ENCODE measurements around the gene RIC8A. TPM values are rescaled to one million over a fixed set of nuclear protein-coding genes. Genes with fewer than 3 reads are reported as not detected.

Gene RIC8A
- total RNA-seq, 1 experiment from 2014 or later: 180 TPM

- ATAC-seq: no peak
- no peaks in the 10 kb centered on the region for H3K27me3 ChIP-seq (ENCODE audit: low read length)
- intact Hi-C loops (cut with micrococcal nuclease): no loop called here
- H3K9me3 ChIP-seq (ENCODE audit: low read length): no peaks in the 10 kb centered on the region
- no peak overlapping the region for H3K4me3 ChIP-seq (ENCODE audit: low read length)
- H3K9me2 ChIP-seq (replicated peaks; ENCODE audit: low read length): no peaks in the 10 kb centered on the region
- TF ChIP-seq EZH2 (IDR thresholded peaks at IDR 0.05; ENCODE audit: low read length, unreplicated experiment) (no peak), EZH2phosphoT487 (IDR thresholded peaks at IDR 0.05; ENCODE audit: borderline replicate concordance, low read length) (no peak), CTCF (conservative IDR thresholded peaks at IDR 0.05; ENCODE audit: low read depth, low read length) (no peak)
- H4K20me1 ChIP-seq (ENCODE audit: low read length): no peaks in the 10 kb centered on the region
- no peak overlapping the region for H2AFZ ChIP-seq (ENCODE audit: low read length)
- POLR2A ChIA-PET (ENCODE audit: unreplicated experiment): no interaction called here
- no peak overlapping the region for H3K9ac ChIP-seq (ENCODE audit: low read length)
- no peak overlapping the region for H3K4me2 ChIP-seq (ENCODE audit: low read length)
- no peaks in the 10 kb centered on the region for H3F3A ChIP-seq (ENCODE audit: low read length, unreplicated experiment)
- DNase-seq: no peak
- CTCF ChIA-PET: no interaction called here
- no peak overlapping the region for H3K27ac ChIP-seq (ENCODE audit: low read length)
- no TSS peak for BruUV-seq (replicated peaks)
- H3K4me1 ChIP-seq (ENCODE audit: insufficient read depth, low read length): peaks cover 5% of the 10 kb centered on the region; the same call in 1 of the 2 replicates
- H3K79me2 ChIP-seq (ENCODE audit: low read length): peaks cover 9% of the 10 kb centered on the region
- H3K36me3 ChIP-seq (ENCODE audit: low read depth, low read length): no peaks in the 10 kb centered on the region
Observed at GRCh38 chr11:230431-230830, 22.9 kb downstream of the RIC8A start.

GRCh38 chr11:232783-233565, 25.5 kb downstream of the RIC8A start:
- Histone ChIP-seq H3F3A (ENCODE audit: low read length, unreplicated experiment) (no peaks in the 10 kb centered on the region), H3K9me3 (ENCODE audit: low read length) (no peaks in the 10 kb centered on the region), H3K79me2 (ENCODE audit: low read length) (peaks cover 28% of the 10 kb centered on the region), H2AFZ (ENCODE audit: low read length) (no peak overlapping the region), H3K27me3 (ENCODE audit: low read length) (no peaks in the 10 kb centered on the region), H3K9me2 (replicated peaks; ENCODE audit: low read length) (no peaks in the 10 kb centered on the region), H3K9ac (ENCODE audit: low read length) (no peak overlapping the region), H3K27ac (ENCODE audit: low read length) (no peak overlapping the region), H4K20me1 (ENCODE audit: low read length) (0 out of 2 replicates have a peak, but pooled peaks cover 4% of the 10 kb centered on the region), H3K4me1 (ENCODE audit: insufficient read depth, low read length) (peaks cover 8% of the 10 kb centered on the region), H3K4me3 (ENCODE audit: low read length) (no peak overlapping the region), H3K36me3 (ENCODE audit: low read depth, low read length) (no peaks in the 10 kb centered on the region), H3K4me2 (ENCODE audit: low read length) (no peak overlapping the region)
- intact Hi-C loops (cut with micrococcal nuclease): no loop called here
- ChIA-PET CTCF (no interaction called here), POLR2A (ENCODE audit: unreplicated experiment) (no interaction called here)
- BruUV-seq (replicated peaks): no TSS peak
- DNase-seq (no peak), ATAC-seq (no peak)
- TF ChIP-seq EZH2phosphoT487 (IDR thresholded peaks at IDR 0.05; ENCODE audit: borderline replicate concordance, low read length): no peak
- TF ChIP-seq EZH2 (IDR thresholded peaks at IDR 0.05; ENCODE audit: low read length, unreplicated experiment): no peak
- TF ChIP-seq CTCF (conservative IDR thresholded peaks at IDR 0.05; ENCODE audit: low read depth, low read length): no peak

- Histone ChIP-seq H3K79me2 (ENCODE audit: low read length) (peaks cover 50% of the 10 kb centered on the region), H3K9ac (ENCODE audit: low read length) (peak overlapping the region; percentile 89), H3F3A (ENCODE audit: low read length, unreplicated experiment) (no peaks in the 10 kb centered on the region), H3K4me3 (ENCODE audit: low read length) (peak overlapping the region; percentile 91), H3K4me2 (ENCODE audit: low read length) (peak overlapping the region; percentile 92), H3K36me3 (ENCODE audit: low read depth, low read length) (no peaks in the 10 kb centered on the region; the same call in 1 of the 2 replicates), H4K20me1 (ENCODE audit: low read length) (0 out of 2 replicates have a peak, but pooled peaks cover 9% of the 10 kb centered on the region), H2AFZ (ENCODE audit: low read length) (peak overlapping the region; percentile 88; the same call in 1 of the 2 replicates), H3K4me1 (ENCODE audit: insufficient read depth, low read length) (peaks cover 17% of the 10 kb centered on the region), H3K27me3 (ENCODE audit: low read length) (no peaks in the 10 kb centered on the region), H3K9me2 (replicated peaks; ENCODE audit: low read length) (no peaks in the 10 kb centered on the region), H3K9me3 (ENCODE audit: low read length) (no peaks in the 10 kb centered on the region), H3K27ac (ENCODE audit: low read length) (no peak overlapping the region)
- no peak for DNase-seq
- no peak for ATAC-seq
- CTCF ChIA-PET: no interaction called here
- TF ChIP-seq EZH2 (IDR thresholded peaks at IDR 0.05; ENCODE audit: low read length, unreplicated experiment): no peak
- TF ChIP-seq CTCF (conservative IDR thresholded peaks at IDR 0.05; ENCODE audit: low read depth, low read length): no peak
- TF ChIP-seq EZH2phosphoT487 (IDR thresholded peaks at IDR 0.05; ENCODE audit: borderline replicate concordance, low read length): no peak
- intact Hi-C loops (cut with micrococcal nuclease): no loop called here
- POLR2A ChIA-PET (ENCODE audit: unreplicated experiment): interaction anchor here (0.7 kb wide), 1 partner anchor 29 kb away, joined by 3 read pairs; no protein-coding TSS in a partner anchor
- BruUV-seq (replicated peaks): no TSS peak
Observed at GRCh38 chr11:235180-235579, 27.7 kb downstream of the RIC8A start.

Measured in PC-3 (cell line).